Mesenchymal stem cell (in vitro differentiated cells and primary cell): ENCODE results near the gene KCNH3.

Experiments
- DNase-seq: peaks from one replicate; pipeline ENCODE4 v3.0.0-alpha.2; 2013
- H2AFZ ChIP-seq: one replicate; pipeline ENCODE4 v1.6.1; 2013; ENCODE audit warnings: low read depth, mild to moderate bottlenecking, control low read depth, inconsistent platforms, low read length, moderate library complexity
- H2AK5ac ChIP-seq: 2 replicates; pipeline ENCODE4 v1.6.1; 2013; ENCODE audit warnings: low read length, moderate library complexity, mild to moderate bottlenecking, inconsistent platforms; ENCODE audit not compliant: severe bottlenecking
- H2BK120ac ChIP-seq: one replicate; pipeline ENCODE4 v1.6.1; 2013; ENCODE audit warnings: low read depth, mild to moderate bottlenecking, inconsistent platforms, low read length, moderate library complexity
- H2BK12ac ChIP-seq, 2 experiments: one replicate each; pipeline ENCODE4 v1.6.1; 2013; ENCODE audit warnings: inconsistent platforms in 2 of 2, low read length in 2 of 2, mild to moderate bottlenecking in 2 of 2, moderate library complexity in 2 of 2, control low read depth in 1 of 2
- H2BK15ac ChIP-seq: one replicate; pipeline ENCODE4 v1.6.1; 2013; ENCODE audit warnings: mild to moderate bottlenecking, low read depth, inconsistent platforms; ENCODE audit not compliant: poor library complexity, severe bottlenecking
- H2BK5ac ChIP-seq: 2 replicates; pipeline ENCODE4 v1.6.1; 2013; ENCODE audit warnings: low read depth, mild to moderate bottlenecking, low read length, control low read depth, inconsistent platforms; ENCODE audit not compliant: poor library complexity, severe bottlenecking
- H3K14ac ChIP-seq, 2 experiments: one replicate each; pipeline ENCODE4 v1.6.1; 2013; ENCODE audit warnings: inconsistent platforms in 2 of 2, low read length in 2 of 2, control low read depth in 1 of 2, mild to moderate bottlenecking in 1 of 2, moderate library complexity in 1 of 2
- H3K18ac ChIP-seq, 2 experiments: one replicate each; pipeline ENCODE4 v1.6.1; 2013; ENCODE audit warnings: inconsistent platforms in 2 of 2, low read length in 2 of 2, control low read depth in 1 of 2, low read depth in 1 of 2, mild to moderate bottlenecking in 1 of 2
- H3K23ac ChIP-seq, 2 experiments: one replicate each; pipeline ENCODE4 v1.6.1; 2013; ENCODE audit warnings: inconsistent platforms in 2 of 2, low read length in 2 of 2, mild to moderate bottlenecking in 2 of 2, moderate library complexity in 2 of 2, control low read depth in 1 of 2
- H3K27ac ChIP-seq: 2 replicates; pipeline ENCODE4 v1.5.1; 2013; ENCODE audit warnings: mild to moderate bottlenecking, moderate library complexity, low read length, control low read depth, inconsistent platforms; ENCODE audit not compliant: poor library complexity, severe bottlenecking
- H3K27me3 ChIP-seq, 2 experiments: 2 replicates each; pipeline versions ENCODE4 v1.6.1 to v1.7.0; 2013; ENCODE audit warnings: low read length in 2 of 2, mild to moderate bottlenecking in 2 of 2, moderate library complexity in 2 of 2, control low read depth in 1 of 2, inconsistent platforms in 1 of 2; ENCODE audit not compliant: control insufficient read depth in 1 of 2, insufficient read depth in 1 of 2
- H3K36me3 ChIP-seq, 2 experiments: 2 replicates each; pipeline versions ENCODE4 v1.6.1 to v1.7.0; 2013; ENCODE audit warnings: low read length in 2 of 2, control low read depth in 1 of 2, inconsistent platforms in 1 of 2, low read depth in 1 of 2, mild to moderate bottlenecking in 1 of 2; ENCODE audit not compliant: insufficient read depth in 2 of 2, control insufficient read depth in 1 of 2
- H3K4ac ChIP-seq, 2 experiments: one replicate each; pipeline ENCODE4 v1.6.1; 2013; ENCODE audit warnings: inconsistent platforms in 2 of 2, low read length in 2 of 2, mild to moderate bottlenecking in 2 of 2, moderate library complexity in 2 of 2, control low read depth in 1 of 2, low read depth in 1 of 2
- H3K4me1 ChIP-seq: 2 replicates; pipeline ENCODE4 v1.6.1; 2013; ENCODE audit warnings: low read depth, low read length, control low read depth; ENCODE audit not compliant: control insufficient read depth, insufficient read depth
- H3K4me2 ChIP-seq: 2 replicates; pipeline ENCODE4 v1.6.1; 2013; ENCODE audit warnings: low read length, mild to moderate bottlenecking, inconsistent platforms; ENCODE audit not compliant: poor library complexity, severe bottlenecking
- H3K4me3 ChIP-seq, 2 experiments: 2 replicates each; pipeline versions ENCODE4 v1.5.1 to v1.7.0; 2013; ENCODE audit warnings: low read length in 2 of 2, mild to moderate bottlenecking in 2 of 2, control low read depth in 1 of 2, low read depth in 1 of 2; ENCODE audit not compliant: insufficient read depth in 1 of 2
- H3K79me1 ChIP-seq: replicated peaks from 2 replicates; pipeline ENCODE4 v1.6.1; 2013; ENCODE audit warnings: mild to moderate bottlenecking, control low read depth, low read length, inconsistent platforms; ENCODE audit not compliant: poor library complexity, severe bottlenecking
- H3K9ac ChIP-seq: 2 replicates; pipeline ENCODE4 v1.7.0; 2013; ENCODE audit warnings: mild to moderate bottlenecking, low read length, moderate library complexity
- H3K9me3 ChIP-seq: 2 replicates; pipeline ENCODE4 v1.7.0; 2013; ENCODE audit warnings: mild to moderate bottlenecking, low read length; ENCODE audit not compliant: control insufficient read depth
- H4K8ac ChIP-seq: one replicate; pipeline ENCODE4 v1.6.1; 2013; ENCODE audit warnings: inconsistent platforms, mild to moderate bottlenecking, low read length, moderate library complexity
- H4K91ac ChIP-seq: one replicate; pipeline ENCODE4 v1.6.1; 2013; ENCODE audit warnings: mild to moderate bottlenecking, low read length, inconsistent platforms
- WGBS: methylation state at CpG from one replicate; pipeline ENCODE4 v1.1.7; 2013; ENCODE audit warnings: mixed read lengths; 5-methylcytosine and 5-hydroxymethylcytosine counted together

KCNH3 gene

DNA sequence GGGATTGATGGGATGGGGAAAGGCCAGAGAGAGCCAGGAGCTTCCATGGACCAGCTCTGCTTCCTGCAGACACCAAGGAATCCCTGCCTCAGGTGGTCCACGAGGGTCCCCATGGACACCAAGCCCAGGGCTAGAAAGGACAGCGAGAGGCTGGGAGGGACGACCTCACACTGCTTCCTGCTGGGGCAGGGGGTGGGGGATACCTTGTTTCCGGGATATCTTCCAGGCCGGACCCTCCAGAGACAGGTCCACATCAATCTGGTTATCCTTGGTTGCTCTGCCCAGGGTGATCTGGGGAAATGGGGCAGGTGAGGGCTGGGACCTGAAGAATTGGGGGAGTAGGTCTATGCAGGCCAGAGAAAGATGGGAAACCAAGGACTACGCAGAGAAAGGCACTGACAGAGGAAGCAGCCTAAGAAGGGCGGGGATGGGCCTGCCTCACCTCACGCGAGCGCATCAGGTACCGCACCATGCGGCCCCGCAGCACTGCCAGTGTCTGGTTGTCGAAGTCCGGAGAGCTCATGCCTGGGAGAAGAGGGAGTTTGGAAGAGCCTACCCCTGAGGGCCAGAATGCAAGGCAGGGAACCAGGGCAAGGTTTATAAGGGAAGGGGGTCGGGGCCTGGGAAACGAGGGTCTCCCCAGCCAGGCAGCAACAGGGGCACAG is 20.3 kb downstream of the KCNH3 start:
- Histone ChIP-seq H3K27ac (no peak overlapping the region), H3K4me1 (peaks cover 1% of the 10 kb centered on the region), H3K4me2 (no peak overlapping the region), H3K4ac (no peak overlapping the region), H2BK5ac (no peak overlapping the region), H2BK15ac (no peak overlapping the region), H3K23ac (no peak overlapping the region), H3K36me3 (peaks cover 76 to 82% of the 10 kb centered on the region in 2 experiments), H3K4me3 (no peak overlapping the region), H3K9me3 (no peaks in the 10 kb centered on the region), H3K27me3 (no peaks in the 10 kb centered on the region), H3K9ac (no peak overlapping the region), H3K79me1 (peaks cover 8% of the 10 kb centered on the region), H4K91ac (no peak overlapping the region), H4K8ac (no peak overlapping the region), H2AFZ (no peak overlapping the region), H2AK5ac (no peak overlapping the region), H2BK120ac (no peak overlapping the region), H3K18ac (no peak overlapping the region), H2BK12ac (no peak overlapping the region), H3K14ac (no peak overlapping the region)
- 98% methylated on average over 17 of the region's 17 CpGs for WGBS
- DNase-seq = no peak

DNA sequence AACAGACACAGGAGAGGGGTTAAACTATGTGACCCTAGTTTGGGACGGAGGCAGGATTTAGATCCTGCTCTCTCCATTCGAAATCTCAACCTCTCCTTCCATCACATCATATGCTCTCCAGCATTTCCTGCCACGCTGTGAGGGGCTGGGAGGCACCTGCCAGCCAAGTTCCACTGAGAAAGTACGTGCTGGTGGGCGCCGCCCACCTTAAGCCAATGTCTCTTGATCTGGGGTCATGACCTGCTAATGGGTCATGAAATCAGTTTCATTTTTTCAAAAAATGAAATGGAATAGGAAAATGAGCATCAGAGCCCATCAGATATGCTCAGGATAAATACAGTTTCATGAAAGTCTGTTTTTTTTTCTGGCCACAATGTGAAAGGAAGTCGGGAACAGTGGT is 21.9 kb downstream of the KCNH3 start:
- no peak overlapping the region for H3K14ac ChIP-seq
- H4K8ac ChIP-seq = no peak overlapping the region
- no peak overlapping the region for H2AK5ac ChIP-seq
- no peak overlapping the region for H2AFZ ChIP-seq
- no peak overlapping the region for H3K9ac ChIP-seq
- no peak overlapping the region for H2BK120ac ChIP-seq
- H3K23ac ChIP-seq = no peak overlapping the region
- no peak overlapping the region for H2BK12ac ChIP-seq
- no peak overlapping the region for H3K27ac ChIP-seq
- H3K18ac ChIP-seq = no peak overlapping the region
- no peak overlapping the region for H3K4me3 ChIP-seq
- no peak overlapping the region for H3K4me2 ChIP-seq
- over 99% methylated on average over 7 of the region's 7 CpGs for WGBS
- no peak overlapping the region for H4K91ac ChIP-seq
- H3K4ac ChIP-seq = no peak overlapping the region
- peaks cover 2% of the 10 kb centered on the region for H3K4me1 ChIP-seq
- no peaks in the 10 kb centered on the region for H3K27me3 ChIP-seq
- no peak for DNase-seq
- H2BK15ac ChIP-seq = no peak overlapping the region
- H3K36me3 ChIP-seq = peaks cover 91 to 94% of the 10 kb centered on the region in 2 experiments
- H3K9me3 ChIP-seq = no peaks in the 10 kb centered on the region
- no peak overlapping the region for H2BK5ac ChIP-seq
- H3K79me1 ChIP-seq = peaks cover 23% of the 10 kb centered on the region

DNA sequence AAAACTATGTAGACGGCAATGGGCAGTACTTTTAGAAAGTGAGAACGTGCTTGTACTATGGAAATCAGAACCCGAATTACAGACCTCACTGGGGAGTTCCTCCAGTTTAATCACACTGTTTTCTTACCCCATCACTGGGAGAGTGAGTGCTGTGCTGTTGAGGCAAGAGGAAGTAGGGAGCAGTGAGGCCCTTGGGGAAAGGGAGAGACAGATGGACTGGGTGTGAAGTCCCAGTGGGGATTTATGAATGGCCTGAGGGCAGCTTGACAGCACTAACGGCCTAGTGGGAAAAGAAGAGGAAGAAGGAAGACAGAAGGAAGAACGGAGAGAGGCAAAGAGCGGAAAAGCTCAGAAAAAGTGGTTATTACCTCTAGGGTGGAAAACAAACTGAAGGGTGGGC is 23.4 kb downstream of the KCNH3 start:
- Histone ChIP-seq H4K8ac (no peak overlapping the region), H3K79me1 (peaks cover 31% of the 10 kb centered on the region), H4K91ac (no peak overlapping the region), H3K4me1 (peaks cover 11% of the 10 kb centered on the region), H3K9me3 (no peaks in the 10 kb centered on the region), H3K9ac (no peak overlapping the region), H3K4me2 (no peak overlapping the region), H3K27me3 (no peaks in the 10 kb centered on the region), H2AK5ac (no peak overlapping the region), H2BK12ac (no peak overlapping the region), H2BK15ac (no peak overlapping the region), H3K4me3 (no peak overlapping the region), H3K18ac (no peak overlapping the region), H3K23ac (no peak overlapping the region), H3K36me3 (peaks cover 84 to 86% of the 10 kb centered on the region in 2 experiments), H2BK5ac (no peak overlapping the region), H3K27ac (no peak overlapping the region), H2AFZ (no peak overlapping the region), H3K14ac (no peak overlapping the region), H3K4ac (no peak overlapping the region), H2BK120ac (no peak overlapping the region)
- WGBS = 100% methylated on average over 6 of the region's 6 CpGs
- no peak for DNase-seq

DNA sequence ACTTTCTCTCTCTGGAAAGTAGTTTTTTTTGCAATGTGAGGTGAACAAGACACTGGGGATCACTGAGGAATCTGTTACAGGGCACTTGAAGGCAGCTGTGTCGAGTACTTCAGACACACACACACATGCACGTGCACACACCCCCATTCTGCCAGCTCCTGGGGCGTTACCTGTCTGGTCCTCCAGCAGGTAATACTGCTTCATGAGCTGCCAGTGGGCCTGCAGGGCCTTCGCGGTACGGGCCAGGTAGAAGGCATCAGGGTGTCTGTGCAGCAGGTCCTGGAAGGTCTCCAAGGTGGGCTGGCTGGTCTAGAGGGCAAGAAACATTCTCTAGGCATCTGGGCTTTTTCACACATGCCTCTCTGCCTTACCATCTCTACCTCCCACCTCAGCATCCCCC is 24.0 kb downstream of the KCNH3 start:
- H2BK120ac ChIP-seq = no peak overlapping the region
- H3K4ac ChIP-seq = no peak overlapping the region
- no peak overlapping the region for H2BK15ac ChIP-seq
- no peaks in the 10 kb centered on the region for H3K9me3 ChIP-seq
- H3K4me2 ChIP-seq = no peak overlapping the region
- no peak for DNase-seq
- H3K18ac ChIP-seq = no peak overlapping the region
- no peaks in the 10 kb centered on the region for H3K27me3 ChIP-seq
- no peak overlapping the region for H2BK12ac ChIP-seq
- H3K9ac ChIP-seq = no peak overlapping the region
- no peak overlapping the region for H4K8ac ChIP-seq
- H2AFZ ChIP-seq = no peak overlapping the region
- no peak overlapping the region for H2BK5ac ChIP-seq
- H3K14ac ChIP-seq = no peak overlapping the region
- H3K36me3 ChIP-seq = peaks cover 79 to 80% of the 10 kb centered on the region in 2 experiments
- no peak overlapping the region for H4K91ac ChIP-seq
- peaks cover 33% of the 10 kb centered on the region for H3K79me1 ChIP-seq
- no peak overlapping the region for H3K23ac ChIP-seq
- no peak overlapping the region for H3K27ac ChIP-seq
- H2AK5ac ChIP-seq = no peak overlapping the region
- peaks cover 11% of the 10 kb centered on the region for H3K4me1 ChIP-seq
- H3K4me3 ChIP-seq = no peak overlapping the region
- 100% methylated on average over 3 of the region's 6 CpGs for WGBS
